T-cell (primary cell): ENCODE measurements around the gene KCNIP1. TPM values are rescaled to one million over a fixed set of nuclear protein-coding genes. Genes with fewer than 3 reads are reported as not detected.

Source experiments
- ATAC-seq, 4 experiments: fragments of 200-7000 bp in 3 of 4; fragments of 150-1000 bp in 1 of 4; cut with Tn5 transposase; replicated peaks in 1 of 4; 1 replicate in 3 of 4; 2 replicates in 1 of 4; pipeline ENCODE4 v1.10.0; 2021; ENCODE audit warnings: moderate library complexity in 3 of 4, mild to moderate bottlenecking in 2 of 4, moderate number of reproducible peaks in 1 of 4
- CTCF ChIA-PET, 2 donors: fragments of 300-600 bp; sonication (Branson Sonifier 250); formaldehyde crosslinking; loops; one replicate each; lab custom pipeline; 2022; ENCODE audit warnings: antibody characterized with exemption in 2 of 2; lab: Charles Lee
- POLR2A ChIA-PET, 2 donors: fragments of 300-600 bp; sonication (Branson Sonifier 250); formaldehyde crosslinking; loops; one replicate each; lab custom pipeline; 2022; ENCODE audit warnings: antibody characterized with exemption in 2 of 2; lab: Charles Lee
- DNase-seq, 35 experiments: peaks; one replicate each; pipeline versions ENCODE4 v3.0.0 to v3.0.0-alpha.2; 2013 to 2023
- H3K27ac ChIP-seq: one replicate; pipeline ENCODE4 v1.5.1; 2013; ENCODE audit warnings: low read length
- H3K27me3 ChIP-seq, 2 experiments: replicated peaks in 1 of 2; 1 replicate in 1 of 2; 2 replicates in 1 of 2; pipeline versions ENCODE4 v1.6.1 to v1.7.0; 2013; ENCODE audit warnings: low read length in 1 of 2, mixed read lengths in 1 of 2; ENCODE audit not compliant: control insufficient read depth in 2 of 2, insufficient read depth in 2 of 2; ENCODE audit errors: extremely low read depth in 1 of 2
- H3K36me3 ChIP-seq, 2 donors: 1 replicate in 1 of 2; 2 replicates in 1 of 2; pipeline versions ENCODE4 v1.6.1 to v1.7.0; 2013; ENCODE audit warnings: low read length in 1 of 2; ENCODE audit not compliant: control insufficient read depth in 2 of 2, insufficient read depth in 1 of 2; ENCODE audit errors: extremely low read depth in 1 of 2
- H3K4me1 ChIP-seq, 2 experiments: 1 replicate in 1 of 2; 2 replicates in 1 of 2; pipeline versions ENCODE4 v1.6.1 to v1.7.0; 2013; ENCODE audit warnings: low read length in 2 of 2, mixed read lengths in 1 of 2; ENCODE audit not compliant: insufficient read depth in 2 of 2, control insufficient read depth in 1 of 2; ENCODE audit errors: extremely low read depth in 1 of 2
- H3K4me3 ChIP-seq, 2 donors: 1 replicate in 1 of 2; 2 replicates in 1 of 2; pipeline versions ENCODE4 v1.5.1 to v1.7.0; 2013; ENCODE audit warnings: mild to moderate bottlenecking in 2 of 2, low read length in 1 of 2, moderate library complexity in 1 of 2; ENCODE audit not compliant: control insufficient read depth in 1 of 2; ENCODE audit errors: extremely low read depth in 1 of 2
- H3K9me3 ChIP-seq: 2 replicates; pipeline ENCODE4 v1.7.0; 2013
- H3K27ac Mint-ChIP-seq, 2 donors: one replicate each; pipeline ENCODE4 v1.8.0; 2020 to 2021; ENCODE audit warnings: mild to moderate bottlenecking in 2 of 2, mixed read lengths in 2 of 2
- H3K27me3 Mint-ChIP-seq, 2 donors: one replicate each; pipeline ENCODE4 v1.8.0; 2021 to 2022; ENCODE audit warnings: mixed read lengths in 2 of 2
- H3K36me3 Mint-ChIP-seq: one replicate; pipeline ENCODE4 v1.8.0; 2021; ENCODE audit warnings: mixed read lengths
- H3K4me1 Mint-ChIP-seq, 3 donors: one replicate each; pipeline ENCODE4 v1.8.0; 2020 to 2022; ENCODE audit warnings: mixed read lengths in 3 of 3, mild to moderate bottlenecking in 1 of 3
- H3K4me3 Mint-ChIP-seq, 3 donors: one replicate each; pipeline ENCODE4 v1.8.0; 2020 to 2022; ENCODE audit warnings: mild to moderate bottlenecking in 3 of 3, mixed read lengths in 3 of 3, moderate library complexity in 3 of 3
- H3K9me3 Mint-ChIP-seq, 3 donors: one replicate each; pipeline ENCODE4 v1.8.0; 2020 to 2022; ENCODE audit warnings: mixed read lengths in 3 of 3
- WGBS: methylation state at CpG from one replicate; pipeline ENCODE4 v1.1.5; 2013; ENCODE audit warnings: missing lambda C conversion rate; ENCODE audit not compliant: insufficient coverage; 5-methylcytosine and 5-hydroxymethylcytosine counted together
- total RNA-seq, 35 experiments: library from RNA in 6 of 35; stranded (reverse) in 6 of 35; fragments of 120-200 nt in 1 of 35; gene quantifications; one replicate each; pipeline versions ENCODE4 v1.2.1 to v1.2.4 and lab custom pipeline; 2013 to 2026

KCNIP1 gene
- total RNA-seq, 5 donors from 2014 or later (not counting 1 experiment from before 2014, with no cell fraction given), result not detected

DNA sequence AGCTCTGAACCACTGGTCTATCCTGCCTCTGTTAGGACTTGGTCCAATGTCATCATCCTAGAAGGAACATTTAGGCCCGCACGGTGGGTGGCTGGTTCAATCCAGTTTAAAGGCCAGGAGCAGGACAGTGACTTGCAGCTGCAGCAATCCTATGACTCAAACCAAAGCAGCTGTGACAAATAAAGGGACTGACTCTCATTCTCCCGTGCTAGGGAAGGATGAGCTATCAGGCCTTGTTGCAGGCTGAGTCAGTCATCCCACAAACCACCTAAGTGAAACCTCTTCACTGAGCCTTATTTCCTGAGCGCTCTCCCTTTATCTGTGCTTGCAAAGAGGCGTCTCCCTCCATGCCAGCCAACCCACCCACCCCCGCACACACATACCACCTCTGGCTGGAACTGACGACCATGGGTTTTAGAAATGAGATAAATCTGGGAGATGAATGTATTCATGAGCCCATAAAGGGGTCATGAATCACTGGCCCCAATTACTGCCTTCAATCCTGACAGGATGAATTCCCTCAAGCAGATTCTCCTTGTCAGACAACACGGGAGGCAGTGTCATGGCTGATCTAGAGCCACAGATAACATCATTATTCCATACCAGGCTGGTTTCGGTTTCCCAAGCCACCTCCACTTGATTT is 93.4 kb downstream of the KCNIP1 start:
- no peak overlapping the region for H3K4me3 ChIP-seq
- H3K4me3 Mint-ChIP-seq, result no peak overlapping the region
- CTCF ChIA-PET, result interaction anchor here in 1 of 2 donors (2.0 kb wide), 1 partner anchor 36 kb away, joined by 6 read pairs; no protein-coding TSS in a partner anchor
- no peaks in the 10 kb centered on the region for H3K36me3 Mint-ChIP-seq
- ATAC-seq, result no peak
- POLR2A ChIA-PET, result no interaction called here
- no peaks in the 10 kb centered on the region for H3K9me3 ChIP-seq
- peaks cover 0 to 8% (median 0%) of the 10 kb centered on the region in 3 donors for H3K4me1 Mint-ChIP-seq
- no peaks in the 10 kb centered on the region for H3K36me3 ChIP-seq
- WGBS, result 61% methylated on average over 3 of the region's 9 CpGs
- H3K4me1 ChIP-seq, result no peaks in the 10 kb centered on the region
- DNase-seq, result no peak
- H3K27me3 ChIP-seq, result peaks cover 0 to 24% of the 10 kb centered on the region in 2 experiments
- H3K27ac ChIP-seq, result no peak overlapping the region
- H3K9me3 Mint-ChIP-seq, result no peaks in the 10 kb centered on the region
- no peak overlapping the region for H3K27ac Mint-ChIP-seq
- H3K27me3 Mint-ChIP-seq, result peaks cover 25 to 38% of the 10 kb centered on the region in 2 donors

DNA sequence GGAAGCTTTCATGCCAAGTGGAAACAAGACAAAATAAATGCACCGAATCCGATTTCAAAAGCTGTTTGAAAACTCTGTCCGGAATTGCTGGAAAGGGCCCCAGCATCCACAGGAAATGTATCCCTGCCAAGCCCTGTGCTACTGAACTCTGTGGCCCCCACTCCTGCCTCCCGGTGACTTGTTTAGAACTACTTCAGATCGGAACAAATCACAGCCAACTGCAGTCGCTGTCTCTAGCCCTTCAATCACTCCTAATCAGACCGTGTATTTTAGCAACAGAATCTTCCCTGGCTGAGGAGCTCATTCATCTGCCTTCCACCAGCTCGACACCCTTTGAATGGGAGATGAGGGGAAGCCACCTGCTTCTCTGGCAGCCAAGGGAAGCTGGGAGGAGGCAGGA is 94.1 kb downstream of the KCNIP1 start:
- ChIA-PET POLR2A (no interaction called here), CTCF (interaction anchor here in 1 of 2 donors (2.0 kb wide), 1 partner anchor 35 kb away, joined by 6 read pairs; no protein-coding TSS in a partner anchor)

DNA sequence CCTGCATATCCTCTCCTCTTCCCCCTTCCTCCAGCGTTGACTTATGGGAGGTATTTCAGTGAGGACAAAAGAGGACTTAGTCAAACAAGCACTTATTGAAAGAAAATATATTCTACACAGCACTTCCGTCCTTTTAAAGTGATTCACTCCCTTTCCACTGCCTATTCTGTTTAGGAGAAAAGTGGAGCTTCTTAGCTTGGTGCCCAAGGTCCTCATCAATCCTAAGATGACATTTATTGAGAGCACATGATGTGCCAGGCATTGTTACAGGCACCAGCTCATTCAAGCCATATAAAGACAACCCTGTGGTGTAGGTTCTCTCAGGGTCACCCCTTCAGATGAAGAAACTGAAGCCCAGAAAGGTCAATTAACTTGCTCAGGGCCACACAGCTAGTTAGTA is 95.9 kb downstream of the KCNIP1 start:
- ATAC-seq (no peak), DNase-seq (no peak)
- H3K27ac Mint-ChIP-seq, result no peak overlapping the region
- WGBS, result no CpG with 5 or more reads among the region's 2 CpGs
- no peak overlapping the region for H3K4me3 ChIP-seq
- CTCF ChIA-PET, result interaction anchor here in 1 of 2 donors (0.6 kb wide), 1 partner anchor 10 kb away, joined by 3 read pairs; no protein-coding TSS in a partner anchor
- H3K4me1 Mint-ChIP-seq, result peaks cover 0 to 8% (median 0%) of the 10 kb centered on the region in 3 donors
- no peaks in the 10 kb centered on the region for H3K36me3 Mint-ChIP-seq
- no peaks in the 10 kb centered on the region for H3K4me1 ChIP-seq
- no peak overlapping the region for H3K4me3 Mint-ChIP-seq
- POLR2A ChIA-PET, result no interaction called here
- no peaks in the 10 kb centered on the region for H3K9me3 ChIP-seq
- H3K36me3 ChIP-seq, result no peaks in the 10 kb centered on the region
- H3K27ac ChIP-seq, result no peak overlapping the region
- H3K9me3 Mint-ChIP-seq, result no peaks in the 10 kb centered on the region
- H3K27me3 Mint-ChIP-seq, result peaks cover 20 to 30% of the 10 kb centered on the region in 2 donors
- peaks cover 0 to 38% of the 10 kb centered on the region in 2 experiments for H3K27me3 ChIP-seq

More for the DNA sequence above, 94.1 kb downstream of the KCNIP1 start:
- no peak for ATAC-seq
- H3K27ac ChIP-seq, result no peak overlapping the region
- DNase-seq, result no peak
- H3K9me3 ChIP-seq, result no peaks in the 10 kb centered on the region
- H3K27ac Mint-ChIP-seq, result no peak overlapping the region
- H3K4me1 Mint-ChIP-seq, result peaks cover 0 to 8% (median 0%) of the 10 kb centered on the region in 3 donors
- WGBS, result 86% methylated on average over 3 of the region's 8 CpGs
- peaks cover 0 to 29% of the 10 kb centered on the region in 2 experiments for H3K27me3 ChIP-seq
- H3K4me3 Mint-ChIP-seq, result no peak overlapping the region
- no peaks in the 10 kb centered on the region for H3K9me3 Mint-ChIP-seq
- no peak overlapping the region for H3K4me3 ChIP-seq
- peaks cover 25 to 35% of the 10 kb centered on the region in 2 donors for H3K27me3 Mint-ChIP-seq
- no peaks in the 10 kb centered on the region for H3K4me1 ChIP-seq
- H3K36me3 Mint-ChIP-seq, result no peaks in the 10 kb centered on the region
- H3K36me3 ChIP-seq, result no peaks in the 10 kb centered on the region

DNA sequence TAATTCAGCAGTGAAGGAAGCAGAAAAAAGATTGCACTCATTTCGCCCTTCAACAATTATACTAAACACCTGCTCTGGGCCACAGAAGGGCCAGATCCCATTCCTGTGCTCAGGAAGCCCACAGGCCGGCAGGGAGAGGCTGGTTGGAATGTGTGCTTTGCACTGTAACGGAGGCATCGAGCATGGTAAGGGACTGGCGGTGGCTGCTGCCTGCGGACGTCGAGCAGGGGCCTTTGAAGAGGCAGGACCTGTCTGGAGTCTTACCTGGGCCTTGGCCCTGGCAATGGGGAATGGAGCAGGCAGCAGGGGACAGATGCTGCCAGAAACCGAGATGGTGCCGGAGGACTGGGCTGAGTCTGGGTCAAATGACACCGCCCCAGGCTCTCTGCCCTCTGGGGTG is 97.8 kb downstream of the KCNIP1 start:
- H3K27me3 Mint-ChIP-seq, result peaks cover 21 to 29% of the 10 kb centered on the region in 2 donors
- peaks cover 0 to 8% (median 0%) of the 10 kb centered on the region in 3 donors for H3K4me1 Mint-ChIP-seq
- no peak for ATAC-seq

DNA sequence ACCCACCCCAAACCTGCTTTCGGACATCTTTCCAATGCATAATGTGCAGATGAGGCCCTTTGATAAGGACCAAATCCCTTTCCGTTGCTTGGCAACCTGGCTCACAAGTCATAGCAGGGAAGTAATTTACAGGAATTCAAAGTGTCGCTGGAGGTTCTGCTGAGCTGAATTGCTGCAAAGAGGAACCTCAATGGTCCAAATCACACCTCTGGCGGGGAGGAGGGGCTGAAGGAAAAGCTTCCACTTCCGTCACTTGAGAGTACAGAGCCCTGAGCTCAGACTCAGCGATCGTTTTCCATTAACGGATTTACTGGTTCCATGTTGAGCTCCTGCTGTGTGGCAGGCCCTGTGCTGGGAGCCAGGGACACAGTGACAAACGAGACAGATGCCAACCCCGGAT is 99.3 kb downstream of the KCNIP1 start:
- Histone ChIP-seq H3K27ac (no peak overlapping the region), H3K36me3 (no peaks in the 10 kb centered on the region), H3K4me1 (no peaks in the 10 kb centered on the region), H3K4me3 (no peak overlapping the region), H3K9me3 (no peaks in the 10 kb centered on the region), H3K27me3 (peaks cover 0 to 35% of the 10 kb centered on the region in 2 experiments)
- Mint-ChIP-seq H3K36me3 (no peaks in the 10 kb centered on the region), H3K4me3 (no peak overlapping the region), H3K9me3 (no peaks in the 10 kb centered on the region), H3K27me3 (peaks cover 19 to 25% of the 10 kb centered on the region in 2 donors), H3K4me1 (peaks cover 0 to 4% (median 0%) of the 10 kb centered on the region in 3 donors), H3K27ac (no peak overlapping the region)
- 79% methylated on average over 9 of the region's 10 CpGs for WGBS
- CTCF ChIA-PET, result no interaction called here
- DNase-seq (no peak), ATAC-seq (no peak)
- POLR2A ChIA-PET, result no interaction called here

More for the DNA sequence above, 97.8 kb downstream of the KCNIP1 start:
- H3K9me3 Mint-ChIP-seq, result no peaks in the 10 kb centered on the region
- H3K27ac ChIP-seq, result no peak overlapping the region
- H3K9me3 ChIP-seq, result no peaks in the 10 kb centered on the region
- WGBS, result 97% methylated on average over 9 of the region's 11 CpGs
- DNase-seq, result no peak
- H3K36me3 Mint-ChIP-seq, result no peaks in the 10 kb centered on the region
- peaks cover 0 to 32% of the 10 kb centered on the region in 2 experiments for H3K27me3 ChIP-seq
- no peak overlapping the region for H3K4me3 ChIP-seq
- no peak overlapping the region for H3K4me3 Mint-ChIP-seq
- no peak overlapping the region for H3K27ac Mint-ChIP-seq
- POLR2A ChIA-PET, result no interaction called here
- CTCF ChIA-PET, result no interaction called here
- no peaks in the 10 kb centered on the region for H3K4me1 ChIP-seq
- H3K36me3 ChIP-seq, result no peaks in the 10 kb centered on the region

DNA sequence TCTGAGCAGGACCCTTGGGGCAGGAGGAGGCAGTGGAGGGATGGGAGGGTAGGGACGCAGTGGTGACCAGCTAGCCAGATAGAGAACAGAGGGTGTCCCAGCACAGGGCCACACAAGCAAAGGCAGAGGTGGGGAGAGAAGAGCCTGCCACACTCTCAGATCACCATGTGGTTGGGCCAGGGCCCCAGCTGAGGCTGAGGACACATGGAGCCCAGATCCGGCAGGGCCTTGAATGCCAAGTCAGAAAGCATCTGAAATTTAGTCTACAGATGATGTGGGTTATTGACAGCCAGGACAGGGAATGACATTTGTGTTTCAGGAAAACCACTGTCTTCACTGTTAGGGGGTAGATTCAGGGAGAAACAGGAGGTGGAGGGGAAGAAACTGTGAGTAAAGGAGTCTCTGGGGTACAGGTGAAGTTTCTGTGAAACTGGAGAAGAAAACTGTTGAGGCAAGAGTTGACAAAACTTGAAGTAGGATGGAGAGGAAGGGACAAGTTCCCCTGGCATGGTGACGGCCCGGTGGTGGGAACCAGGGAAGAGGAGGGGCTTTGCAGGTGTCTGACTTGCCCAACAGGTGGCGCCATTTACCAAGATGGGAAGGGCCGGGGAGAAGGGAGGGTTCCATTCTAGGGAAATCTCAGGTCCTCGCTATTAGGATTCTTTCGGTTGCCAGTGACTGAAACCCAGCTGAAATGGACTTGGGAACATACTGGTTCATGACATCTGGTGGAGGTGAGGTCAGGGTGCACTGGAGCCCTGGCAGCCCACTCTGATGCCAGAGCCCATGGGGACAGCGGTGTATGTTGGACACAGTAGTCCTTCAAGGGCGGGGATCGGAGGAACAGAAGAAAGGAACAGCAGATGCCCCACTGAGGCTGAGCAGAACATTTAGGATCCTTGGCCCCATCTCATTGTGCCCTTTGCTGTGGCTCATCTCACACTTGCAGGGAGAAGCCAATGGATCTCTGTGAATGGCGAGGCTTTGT is 100.1 kb downstream of the KCNIP1 start:
- Mint-ChIP-seq H3K4me1 (no peaks in the 10 kb centered on the region), H3K27ac (no peak overlapping the region), H3K36me3 (no peaks in the 10 kb centered on the region), H3K27me3 (peaks cover 13 to 25% of the 10 kb centered on the region in 2 donors), H3K9me3 (no peaks in the 10 kb centered on the region), H3K4me3 (no peak overlapping the region)
- no peaks in the 10 kb centered on the region for H3K9me3 ChIP-seq
- no peak for ATAC-seq
- peak in 13 of 35 experiments; percentile 5 to 25 (median 8) for DNase-seq
- H3K4me3 ChIP-seq, result no peak overlapping the region
- WGBS, result 48% methylated on average over 12 of the region's 12 CpGs
- no peaks in the 10 kb centered on the region for H3K36me3 ChIP-seq
- H3K4me1 ChIP-seq, result no peaks in the 10 kb centered on the region
- peaks cover 0 to 34% of the 10 kb centered on the region in 2 experiments for H3K27me3 ChIP-seq
- POLR2A ChIA-PET, result no interaction called here
- CTCF ChIA-PET, result no interaction called here
- H3K27ac ChIP-seq, result no peak overlapping the region
